OCI-LY3 (cell line): ENCODE results near the gene SLC41A3.

Experiments used
- H2AFZ ChIP-seq: fragments of 200-600, 300-600 bp; shearing (Covaris generic); 2 replicates; pipeline ENCODE4 v1.6.0; 2014; ENCODE audit warnings: antibody characterized with exemption, low read depth, low read length
- H3K27ac ChIP-seq: fragments of 200-600, 300-600 bp; sonication (generic); 2 replicates; pipeline ENCODE4 v1.5.1; 2014; ENCODE audit warnings: mild to moderate bottlenecking, low read length, moderate library complexity, mixed read lengths
- H3K27me3 ChIP-seq: fragments of 200-600, 300-600 bp; sonication (generic); 2 replicates; pipeline ENCODE4 v1.6.1; 2014; ENCODE audit warnings: low read depth, low read length, mixed read lengths
- H3K36me3 ChIP-seq: fragments of 200-600, 300-600 bp; sonication (generic); replicated peaks from 2 replicates; pipeline ENCODE3; 2014; ENCODE audit warnings: low read depth, low read length, mixed read lengths
- H3K4me1 ChIP-seq: fragments of 300-600, 200-600 bp; sonication (generic); 2 replicates; pipeline ENCODE4 v1.6.1; 2014; ENCODE audit warnings: low read length, mixed read lengths
- H3K4me2 ChIP-seq: fragments of 200-600, 300-600 bp; sonication (generic); 2 replicates; pipeline ENCODE4 v1.6.1; 2014; ENCODE audit warnings: low read length, mixed read lengths
- H3K4me3 ChIP-seq: fragments of 300-600, 200-600 bp; sonication (generic); 2 replicates; pipeline ENCODE4 v1.5.1; 2014; ENCODE audit warnings: antibody characterized with exemption, mild to moderate bottlenecking, low read length, moderate library complexity
- H3K79me2 ChIP-seq: fragments of 300-600, 200-600 bp; shearing (Covaris generic); 2 replicates; pipeline ENCODE4 v1.6.1; 2014; ENCODE audit warnings: mild to moderate bottlenecking, low read length, mixed read lengths
- H3K9ac ChIP-seq: fragments of 300-600, 200-600 bp; shearing (Covaris generic); 2 replicates; pipeline ENCODE4 v1.6.0; 2014; ENCODE audit warnings: mild to moderate bottlenecking, low read length, moderate library complexity
- H3K9me3 ChIP-seq: fragments of 200-600, 300-600 bp; shearing (Covaris generic); 2 replicates; pipeline ENCODE4 v1.6.1; 2014; ENCODE audit warnings: low read length, mixed read lengths; ENCODE audit not compliant: insufficient read depth
- H4K20me1 ChIP-seq: fragments of 200-600, 300-600 bp; sonication (generic); 2 replicates; pipeline ENCODE4 v1.6.1; 2016; ENCODE audit warnings: low read length, mixed read lengths; ENCODE audit not compliant: insufficient read depth
- EZH2phosphoT487 ChIP-seq: fragments of 200-600 bp; shearing (Covaris generic); IDR thresholded peaks from 2 replicates; pipeline ENCODE4 v1.6.1; 2018; ENCODE audit warnings: antibody characterized with exemption, mixed run types, low read depth
- TF ChIP-seq, protein P1 (sequence below): fragments of 200-600, 300-600 bp; sonication (generic); IDR thresholded peaks from 2 replicates; pipeline ENCODE4 v1.5.1; 2014; ENCODE audit warnings: antibody characterized with exemption, low read length, low read depth

Gene SLC41A3

DNA sequence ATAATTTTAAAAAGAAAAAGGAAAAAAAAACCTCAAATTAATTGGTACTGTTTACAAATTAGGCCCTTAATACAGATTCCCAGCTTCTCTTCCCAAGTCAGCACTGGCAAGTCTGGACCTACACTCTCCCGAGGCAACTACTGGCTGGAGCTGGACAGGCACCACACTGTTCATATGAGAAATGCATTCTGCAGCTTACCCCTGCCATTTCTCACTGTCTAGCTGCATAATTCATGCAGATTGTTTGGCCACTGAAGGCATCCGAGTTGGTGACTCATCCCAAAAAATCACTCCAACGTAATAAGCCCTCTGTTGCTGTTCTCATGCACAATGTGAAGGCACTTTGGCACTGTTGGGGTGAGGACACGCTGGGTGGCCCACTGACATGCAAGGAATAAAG is 69.7 kb downstream of the SLC41A3 start:
- Histone ChIP-seq H3K9me3 (no peaks in the 10 kb centered on the region), H4K20me1 (no peaks in the 10 kb centered on the region), H3K27ac (no peak overlapping the region), H3K9ac (no peak overlapping the region), H3K4me1 (peaks cover 7% of the 10 kb centered on the region), H3K36me3 (peaks cover 3% of the 10 kb centered on the region), H2AFZ (no peak overlapping the region), H3K27me3 (no peaks in the 10 kb centered on the region), H3K4me3 (no peak overlapping the region), H3K4me2 (no peak overlapping the region), H3K79me2 (no peaks in the 10 kb centered on the region)
- TF ChIP-seq EZH2phosphoT487: no peak
- TF ChIP-seq, protein P1, sequence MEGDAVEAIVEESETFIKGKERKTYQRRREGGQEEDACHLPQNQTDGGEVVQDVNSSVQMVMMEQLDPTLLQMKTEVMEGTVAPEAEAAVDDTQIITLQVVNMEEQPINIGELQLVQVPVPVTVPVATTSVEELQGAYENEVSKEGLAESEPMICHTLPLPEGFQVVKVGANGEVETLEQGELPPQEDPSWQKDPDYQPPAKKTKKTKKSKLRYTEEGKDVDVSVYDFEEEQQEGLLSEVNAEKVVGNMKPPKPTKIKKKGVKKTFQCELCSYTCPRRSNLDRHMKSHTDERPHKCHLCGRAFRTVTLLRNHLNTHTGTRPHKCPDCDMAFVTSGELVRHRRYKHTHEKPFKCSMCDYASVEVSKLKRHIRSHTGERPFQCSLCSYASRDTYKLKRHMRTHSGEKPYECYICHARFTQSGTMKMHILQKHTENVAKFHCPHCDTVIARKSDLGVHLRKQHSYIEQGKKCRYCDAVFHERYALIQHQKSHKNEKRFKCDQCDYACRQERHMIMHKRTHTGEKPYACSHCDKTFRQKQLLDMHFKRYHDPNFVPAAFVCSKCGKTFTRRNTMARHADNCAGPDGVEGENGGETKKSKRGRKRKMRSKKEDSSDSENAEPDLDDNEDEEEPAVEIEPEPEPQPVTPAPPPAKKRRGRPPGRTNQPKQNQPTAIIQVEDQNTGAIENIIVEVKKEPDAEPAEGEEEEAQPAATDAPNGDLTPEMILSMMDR: no peak

DNA sequence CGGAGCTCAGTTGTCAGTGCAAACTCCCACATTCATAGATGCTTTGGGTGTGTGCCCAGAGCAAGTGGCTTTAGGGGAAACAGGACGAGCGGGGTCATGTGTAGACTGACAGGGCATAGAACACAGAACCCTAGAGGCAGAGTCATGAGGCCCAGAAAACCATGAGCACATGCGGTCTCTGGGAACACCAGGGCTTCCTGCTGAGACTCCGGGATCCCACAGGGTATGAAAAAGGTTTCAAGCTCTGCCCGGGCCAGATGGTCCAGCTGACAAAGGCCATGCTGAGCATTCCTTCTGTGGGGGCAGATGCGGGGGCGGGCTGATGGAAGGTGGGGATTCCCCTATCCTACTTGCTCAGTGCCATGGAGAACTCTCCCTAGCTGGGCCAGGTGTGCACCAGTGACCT is 70.2 kb downstream of the SLC41A3 start:
- H3K4me3 ChIP-seq: no peak overlapping the region
- peaks cover 2% of the 10 kb centered on the region for H3K4me1 ChIP-seq
- H3K27me3 ChIP-seq: no peaks in the 10 kb centered on the region
- no peaks in the 10 kb centered on the region for H4K20me1 ChIP-seq
- no peak overlapping the region for H3K4me2 ChIP-seq
- no peak overlapping the region for H3K9ac ChIP-seq
- TF ChIP-seq EZH2phosphoT487: no peak
- TF ChIP-seq, protein P1: no peak
- H2AFZ ChIP-seq: no peak overlapping the region
- no peaks in the 10 kb centered on the region for H3K9me3 ChIP-seq
- no peaks in the 10 kb centered on the region for H3K79me2 ChIP-seq
- H3K36me3 ChIP-seq: peaks cover 3% of the 10 kb centered on the region
- no peak overlapping the region for H3K27ac ChIP-seq

DNA sequence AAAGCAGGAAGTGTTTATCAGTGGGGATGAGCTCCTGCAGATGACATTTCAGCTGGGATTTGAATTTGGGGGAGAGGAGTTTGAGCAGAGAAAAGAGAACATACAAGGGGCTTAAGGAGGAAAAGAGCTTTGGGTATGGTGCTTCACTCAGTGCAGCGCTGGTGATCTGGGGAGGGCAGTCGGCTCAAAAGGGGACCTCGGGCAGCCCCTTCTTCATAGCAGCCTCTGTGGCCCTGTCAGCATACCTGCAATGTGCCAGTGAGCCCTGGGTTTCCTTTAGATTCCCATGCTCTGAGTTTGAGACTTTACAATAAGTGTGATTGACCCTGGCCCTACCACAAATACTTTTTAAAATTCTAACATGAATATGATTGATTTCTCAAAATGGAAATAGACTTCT is 74.7 kb downstream of the SLC41A3 start:
- TF ChIP-seq, protein P1: no peak
- no peak for TF ChIP-seq EZH2phosphoT487

DNA sequence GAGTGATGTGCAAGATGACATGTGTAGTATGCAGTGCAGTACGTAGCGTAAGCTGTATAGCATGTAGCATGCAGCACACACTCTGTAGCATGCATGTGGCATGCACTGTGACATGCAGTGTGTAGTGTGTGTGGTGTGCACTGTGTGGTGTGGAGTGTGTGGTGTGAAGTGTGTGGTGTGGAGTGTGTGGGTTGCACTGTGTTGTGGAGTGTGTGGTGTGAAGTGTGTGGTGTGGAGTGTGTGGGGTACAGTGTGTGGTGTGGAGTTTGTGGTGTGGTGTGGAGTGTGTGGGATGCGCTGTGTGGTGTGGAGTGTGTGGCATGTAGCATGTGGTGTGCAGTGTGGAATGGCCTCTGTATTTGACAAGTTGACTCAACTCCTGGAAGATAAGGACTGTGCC is 75.7 kb downstream of the SLC41A3 start:
- no peak overlapping the region for H3K4me3 ChIP-seq
- no peak overlapping the region for H2AFZ ChIP-seq
- H3K9ac ChIP-seq: no peak overlapping the region
- no peaks in the 10 kb centered on the region for H3K4me1 ChIP-seq
- no peaks in the 10 kb centered on the region for H3K79me2 ChIP-seq
- no peak overlapping the region for H3K27ac ChIP-seq
- no peak overlapping the region for H3K4me2 ChIP-seq
- H3K27me3 ChIP-seq: no peaks in the 10 kb centered on the region
- H3K36me3 ChIP-seq: no peaks in the 10 kb centered on the region
- H4K20me1 ChIP-seq: no peaks in the 10 kb centered on the region
- no peak for TF ChIP-seq EZH2phosphoT487
- TF ChIP-seq, protein P1: no peak
- H3K9me3 ChIP-seq: no peaks in the 10 kb centered on the region

More for the DNA sequence above, 74.7 kb downstream of the SLC41A3 start:
- Histone ChIP-seq H3K36me3 (no peaks in the 10 kb centered on the region), H3K4me1 (no peaks in the 10 kb centered on the region), H3K79me2 (no peaks in the 10 kb centered on the region), H3K9ac (no peak overlapping the region), H3K4me2 (no peak overlapping the region), H3K27ac (no peak overlapping the region), H3K27me3 (no peaks in the 10 kb centered on the region), H4K20me1 (no peaks in the 10 kb centered on the region), H3K4me3 (no peak overlapping the region), H3K9me3 (no peaks in the 10 kb centered on the region), H2AFZ (no peak overlapping the region)
